NCI-H2196 treated with DMSO at 0.1 percent for 48 hours (cell line): ENCODE data around the gene IL10RB.

Source experiments
- DNase-seq: peaks from one replicate; lab custom pipeline; 2025; ENCODE audit not compliant: unreplicated experiment; lab: John Stamatoyannopoulos, UW

Gene IL10RB

GRCh38 chr21:33325222-33326067, 59.3 kb downstream of the IL10RB start:
- DNase-seq: no peak

- DNase-seq: no peak
Measured at GRCh38 chr21:33327326-33327725, 61.2 kb downstream of the IL10RB start.

- DNase-seq: no peak
Measured at GRCh38 chr21:33327792-33328433, 61.7 kb downstream of the IL10RB start.

GRCh38 chr21:33330726-33331125, 64.6 kb downstream of the IL10RB start:
- no peak for DNase-seq

DNA sequence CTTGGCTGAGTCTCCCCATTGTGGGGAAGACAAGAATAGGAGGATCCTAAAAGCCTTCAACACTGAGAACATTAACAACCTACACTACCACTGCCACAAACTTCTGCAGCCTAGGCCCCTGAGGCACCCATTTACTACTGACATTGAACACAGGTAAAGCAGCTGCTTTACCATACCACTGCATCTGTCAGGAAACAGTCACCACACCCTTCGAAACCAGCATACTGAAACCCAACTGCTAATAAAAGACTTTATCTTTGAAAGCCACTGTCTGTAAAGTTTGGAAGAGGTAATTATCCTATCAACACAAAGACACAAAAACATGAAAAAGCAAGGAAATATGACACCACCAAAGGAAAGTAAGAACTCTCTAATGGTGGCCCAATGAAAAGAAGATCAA, 66.0 kb downstream of the IL10RB start:
- no peak for DNase-seq

- no peak for DNase-seq
Measured at GRCh38 chr21:33334191-33334590, 68.0 kb downstream of the IL10RB start.

DNA sequence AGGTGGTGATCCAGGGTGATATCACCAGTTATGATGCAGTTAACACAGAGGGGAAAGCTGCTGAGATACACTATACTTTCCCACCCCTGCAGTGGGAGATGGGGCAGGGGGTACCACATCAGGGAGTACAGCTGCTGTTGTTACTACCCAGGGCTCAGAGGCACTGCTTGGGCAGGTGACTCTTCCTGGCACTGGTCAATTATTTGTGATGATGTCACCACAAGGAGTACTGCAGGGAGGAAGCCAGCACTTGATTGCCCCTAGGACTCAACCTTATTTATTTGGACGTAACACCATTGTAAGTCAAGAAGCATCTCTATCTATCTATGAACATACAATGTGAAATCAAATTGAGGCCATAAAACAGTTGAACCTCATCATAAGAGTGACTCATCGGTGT, 68.7 kb downstream of the IL10RB start:
- DNase-seq: no peak

- no peak for DNase-seq
Measured at GRCh38 chr21:33339135-33339534, 73.0 kb downstream of the IL10RB start.

DNA sequence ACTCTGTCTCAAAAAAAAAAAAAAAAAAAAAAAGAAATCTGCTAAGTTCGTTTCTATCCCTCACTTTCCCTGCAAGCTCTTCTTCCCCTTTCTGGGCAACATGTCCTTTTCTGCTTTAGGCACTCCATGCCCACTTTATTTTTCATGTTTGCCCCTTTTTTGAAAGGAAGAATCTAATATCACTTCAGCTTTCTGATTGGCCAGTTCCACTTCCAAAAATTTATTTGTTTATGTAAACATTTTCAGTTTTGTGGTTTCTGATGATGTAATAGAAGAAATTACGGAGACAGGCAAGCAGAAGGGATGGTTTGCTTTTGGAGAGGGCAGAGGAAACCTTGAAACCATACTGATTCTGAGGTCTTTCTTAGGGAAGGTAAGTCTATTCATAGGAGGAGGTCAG, 73.8 kb downstream of the IL10RB start:
- no peak for DNase-seq

DNA sequence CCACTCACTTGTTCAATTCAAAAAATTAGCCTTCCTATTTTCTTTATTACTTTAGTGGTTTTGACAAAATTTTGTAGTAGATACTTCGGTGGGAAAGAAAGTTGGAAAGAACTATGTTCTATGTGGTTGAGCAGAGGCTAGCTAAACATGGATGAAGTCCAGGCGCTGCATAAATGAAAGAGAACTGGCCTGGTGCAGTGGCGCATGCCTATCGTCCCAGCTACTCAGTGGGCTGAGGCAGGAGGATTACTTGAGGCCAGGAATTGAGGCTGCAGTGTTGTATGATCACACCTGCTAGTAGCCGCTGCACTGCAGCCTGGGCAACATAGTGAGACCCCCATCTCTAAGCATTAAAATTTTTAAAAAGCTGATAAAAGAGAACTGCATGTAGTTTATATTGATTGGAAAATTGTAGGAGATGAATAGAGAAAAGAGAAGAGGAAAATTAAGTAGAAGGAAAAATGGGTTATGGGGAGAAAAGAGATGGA, 79.6 kb downstream of the IL10RB start:
- no peak for DNase-seq
